HG02943 (cell line): ENCODE measurements around the gene SPP1.
"Not testable (repeated sequence)": the region's sequence is repeated elsewhere in the genome, so short reads cannot be mapped to it uniquely, and the experiment has no call there.

Experiments used
- ATAC-seq: cut with Tn5 transposase; IDR thresholded peaks from one replicate; pipeline ENCODE4 v1.9.1; 2021; ENCODE audit warnings: mild to moderate bottlenecking, low read depth, moderate library complexity; ENCODE audit not compliant: unreplicated experiment

Gene SPP1

GRCh38 chr4:88017516-88018297 lies 42.2 kb downstream of the SPP1 start:
- no peak for ATAC-seq

GRCh38 chr4:88018466-88018865 lies 43.0 kb downstream of the SPP1 start:
- no peak for ATAC-seq

GRCh38 chr4:88021824-88022223 lies 46.3 kb downstream of the SPP1 start:
- no peak for ATAC-seq

- ATAC-seq: no peak
Measured at GRCh38 chr4:88022289-88022688, 46.8 kb downstream of the SPP1 start.

- not testable (repeated sequence) for ATAC-seq
Measured at GRCh38 chr4:88025868-88026661, 50.6 kb downstream of the SPP1 start.

GRCh38 chr4:88027611-88028608 lies 52.4 kb downstream of the SPP1 start:
- no peak for ATAC-seq

GRCh38 chr4:88028946-88029345 lies 53.4 kb downstream of the SPP1 start:
- ATAC-seq: no peak

- ATAC-seq: no peak
Measured at GRCh38 chr4:88029556-88029955, 54.0 kb downstream of the SPP1 start.

- ATAC-seq: no peak
Measured at GRCh38 chr4:88030565-88031310, 55.2 kb downstream of the SPP1 start.
